Activated naive CD8-positive, alpha-beta T cell treated with anti-CD3 and anti-CD28 coated beads, Interleukin-2, amount 50 U/mL, for 16 hours (primary cell): ENCODE measurements around the gene IL17RD.

Experiments
- DNase-seq: peaks from one replicate; pipeline ENCODE4 v3.0.0-alpha.2; 2020; ENCODE audit warnings: low read depth, low spot score

Gene IL17RD

DNA sequence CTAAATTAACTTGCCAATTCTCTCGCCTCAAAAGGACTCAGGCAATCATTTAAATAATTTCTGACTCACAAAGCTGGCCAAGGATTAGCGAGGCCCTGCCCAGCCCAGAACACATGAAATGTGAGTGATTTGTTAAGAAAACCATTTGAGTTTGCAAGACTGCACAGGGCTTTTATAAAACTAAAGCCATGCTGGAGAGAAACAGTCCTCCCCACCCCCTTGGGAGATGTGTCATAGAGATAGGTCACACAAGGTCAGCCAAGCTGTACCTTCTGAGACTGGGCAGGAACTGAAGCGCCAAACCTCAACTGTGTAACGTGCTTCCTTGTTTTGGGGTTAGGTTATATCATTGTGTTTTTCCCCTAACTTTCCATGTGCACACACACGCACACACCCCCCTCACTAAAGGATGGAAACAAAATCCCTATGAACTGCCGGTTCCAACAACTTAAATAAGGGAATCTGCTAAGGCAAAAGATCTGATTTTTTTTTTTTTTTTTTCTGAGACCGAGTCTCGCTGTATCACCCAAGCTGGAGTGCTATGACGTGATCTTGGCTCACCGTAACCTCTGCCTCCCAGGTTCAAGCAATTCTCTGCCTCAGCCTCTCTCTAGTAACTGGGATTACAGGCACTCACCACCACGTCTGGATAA is 96.6 kb downstream of the IL17RD start:
- no peak for DNase-seq

DNA sequence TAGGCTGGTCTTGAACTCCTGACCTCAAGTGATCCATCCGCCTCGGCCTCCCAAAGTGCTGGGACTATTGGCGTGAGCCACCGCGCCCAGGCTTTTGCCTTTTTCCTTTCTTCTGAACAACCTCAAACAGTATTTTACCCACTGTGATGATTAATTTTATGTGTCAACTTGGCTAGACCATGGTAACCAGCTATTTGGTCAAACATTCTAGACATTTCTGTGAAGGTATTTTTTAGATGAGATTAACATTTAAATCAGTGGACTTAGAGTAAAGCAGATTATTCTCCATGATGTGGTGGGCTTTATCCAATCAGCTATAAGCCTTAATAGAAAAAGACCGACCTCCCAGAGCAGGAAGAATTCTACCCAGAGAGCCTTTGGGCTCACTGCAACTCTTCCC is 98.7 kb downstream of the IL17RD start:
- DNase-seq: no peak

DNA sequence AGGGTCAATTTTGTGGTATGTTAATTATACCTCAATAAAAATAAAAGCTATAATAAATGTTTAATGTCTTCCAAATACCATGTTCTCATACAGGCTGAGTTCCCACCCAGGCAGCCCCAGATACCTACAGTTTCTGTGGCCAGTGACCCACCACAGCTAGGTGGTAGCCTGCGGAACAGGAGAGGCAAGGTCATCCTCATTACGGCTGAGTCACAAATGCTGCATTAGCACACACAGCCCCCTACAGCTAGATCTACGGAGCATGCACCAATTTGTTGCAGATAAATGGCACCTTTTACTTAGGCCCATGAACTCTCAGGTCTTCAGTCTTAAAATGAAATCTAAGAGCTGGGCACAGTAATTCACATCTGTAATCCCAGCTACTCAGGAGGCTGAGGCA is 99.6 kb downstream of the IL17RD start:
- DNase-seq: no peak

DNA sequence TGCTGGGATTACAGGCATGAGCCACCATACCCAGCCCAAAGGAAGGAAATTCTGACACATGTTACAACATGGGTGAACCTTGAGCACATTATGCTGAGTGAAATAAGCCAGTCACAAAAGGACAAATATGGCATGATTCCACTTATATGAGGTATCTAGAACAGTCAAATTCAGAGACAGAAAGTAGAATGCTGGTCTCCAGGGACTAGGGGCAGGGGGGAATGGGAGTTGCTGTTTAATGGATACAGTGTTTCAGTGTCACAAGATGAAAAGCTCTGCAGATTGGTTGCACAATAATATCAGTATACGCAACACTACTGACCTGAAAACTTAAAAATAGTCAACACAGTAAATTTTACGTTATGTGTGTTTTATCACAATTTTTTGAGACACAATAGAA is 100.6 kb downstream of the IL17RD start:
- DNase-seq: no peak

DNA sequence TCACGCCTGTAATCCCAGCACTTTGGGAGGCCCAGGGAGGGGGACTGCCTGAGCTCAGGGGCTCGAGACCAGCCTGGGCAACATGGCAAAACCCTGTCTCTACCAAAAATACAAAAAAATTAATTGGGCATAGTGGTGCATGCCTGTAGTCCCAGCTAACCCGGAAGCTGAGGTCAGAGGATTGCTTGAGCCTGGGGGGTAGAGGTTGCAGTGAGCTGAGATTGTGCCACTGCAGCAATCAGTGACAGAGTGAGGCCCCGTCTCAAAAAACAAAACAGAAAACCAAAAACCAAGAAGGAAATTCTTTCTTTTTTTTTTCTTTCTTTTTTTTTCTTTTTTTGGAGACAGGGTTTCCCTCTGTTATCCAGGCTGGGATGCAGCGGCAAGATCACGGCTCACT is 101.2 kb downstream of the IL17RD start:
- no peak for DNase-seq

DNA sequence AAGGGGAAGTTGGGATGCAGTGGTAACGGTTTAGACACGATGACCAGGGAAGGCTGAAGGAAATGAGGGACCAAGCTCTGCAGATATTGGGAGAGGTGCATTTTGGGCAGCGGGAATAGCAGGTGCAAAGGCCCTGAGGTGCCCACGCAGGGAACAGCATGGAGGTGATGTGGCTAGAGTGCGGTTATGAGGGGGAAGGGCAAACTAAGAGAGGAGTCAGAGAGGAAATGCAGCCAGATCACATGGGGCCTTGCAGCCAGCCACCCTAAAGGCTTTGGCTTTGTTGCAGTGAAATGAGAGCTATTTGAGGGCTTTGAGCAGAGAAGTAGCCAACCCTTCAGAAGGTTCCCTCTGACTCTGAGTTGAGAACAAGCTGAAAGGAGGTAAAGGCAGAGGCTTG is 102.1 kb downstream of the IL17RD start:
- no peak for DNase-seq

DNA sequence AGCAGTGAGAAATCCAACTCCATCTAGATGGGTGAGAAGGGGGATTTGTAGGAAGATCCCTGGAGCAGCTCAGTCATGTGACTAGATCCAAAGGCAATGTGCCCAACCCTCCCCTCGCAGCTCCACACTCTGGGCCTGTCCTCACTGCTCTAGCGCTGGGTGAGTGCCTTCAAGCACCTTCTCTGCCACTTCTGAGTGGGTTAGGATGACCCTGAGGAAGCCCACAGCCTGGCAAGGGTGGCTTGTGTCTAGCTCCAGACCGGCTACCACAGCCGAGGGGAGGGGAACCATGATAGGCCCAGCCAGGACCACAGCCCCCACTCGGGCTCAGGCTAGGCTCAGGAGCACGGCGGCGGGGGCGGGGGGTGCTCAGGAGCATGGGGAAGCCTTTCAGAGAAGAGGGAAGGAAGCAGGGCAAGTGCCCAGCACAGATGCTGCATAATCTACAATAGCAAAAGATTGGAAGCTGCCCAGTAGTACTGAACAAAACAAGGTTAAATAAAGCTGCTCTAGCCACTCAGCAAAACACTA is 103.0 kb downstream of the IL17RD start:
- DNase-seq: no peak

DNA sequence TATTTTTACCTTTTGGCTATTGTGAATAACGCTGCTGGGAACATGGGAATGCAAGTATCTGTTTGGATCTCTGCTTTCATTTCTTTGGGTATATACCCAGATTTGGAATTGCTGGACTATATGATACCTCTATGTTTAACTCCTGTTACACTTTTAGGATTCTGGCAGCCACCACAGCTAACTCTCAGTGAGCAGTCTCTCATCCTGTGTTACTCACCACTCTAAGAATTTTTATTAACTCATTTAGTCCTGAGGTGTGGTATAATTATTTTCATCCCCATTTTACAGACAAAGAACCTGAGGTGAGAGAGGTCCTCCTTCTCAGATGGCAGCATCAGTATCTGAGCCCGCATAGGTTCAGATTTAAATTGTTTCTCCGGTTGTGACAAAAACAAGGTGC is 103.6 kb downstream of the IL17RD start:
- no peak for DNase-seq

DNA sequence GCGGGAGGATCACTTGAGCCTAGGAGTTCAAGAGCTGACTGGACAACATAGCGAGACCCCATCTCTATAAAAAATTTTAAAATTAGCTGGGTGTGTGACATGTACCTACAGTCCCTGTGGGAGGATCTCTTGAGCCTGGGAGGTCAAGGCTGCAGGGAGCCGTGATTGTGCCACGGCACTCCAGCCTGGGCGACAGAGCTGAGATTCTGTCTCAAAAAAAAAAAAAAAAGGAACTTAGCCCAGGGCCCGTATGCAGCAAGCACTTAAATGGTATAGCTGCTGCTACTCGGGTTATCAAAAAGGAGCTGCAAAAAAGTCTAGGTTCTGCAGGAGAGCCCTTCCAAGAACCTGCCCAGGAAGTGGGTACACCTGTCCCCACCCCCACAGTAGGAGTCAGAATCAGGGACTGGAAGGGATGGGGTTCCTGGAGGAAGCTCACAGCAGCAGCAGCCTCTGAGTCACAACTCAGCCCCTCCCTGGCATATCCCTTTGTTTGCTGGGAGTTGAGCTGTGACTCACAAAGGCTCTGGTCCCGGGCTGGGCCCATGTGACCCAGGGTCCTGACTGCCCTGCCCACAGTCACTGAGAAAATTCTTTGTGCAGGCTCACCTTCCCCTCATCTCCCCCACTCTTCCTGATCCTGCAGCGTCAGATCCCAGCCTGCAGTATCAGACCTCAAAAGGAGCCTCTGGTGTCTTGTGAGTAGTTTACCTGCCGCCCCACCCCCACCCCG is 104.9 kb downstream of the IL17RD start, which contains the start of gene SPATA12:
SPATA12 (plus strand) TSS at position 576 of the 733 bp plus-strand sequence. CDS start 13,031 bp downstream, outside the sequence.
- no peak for DNase-seq

DNA sequence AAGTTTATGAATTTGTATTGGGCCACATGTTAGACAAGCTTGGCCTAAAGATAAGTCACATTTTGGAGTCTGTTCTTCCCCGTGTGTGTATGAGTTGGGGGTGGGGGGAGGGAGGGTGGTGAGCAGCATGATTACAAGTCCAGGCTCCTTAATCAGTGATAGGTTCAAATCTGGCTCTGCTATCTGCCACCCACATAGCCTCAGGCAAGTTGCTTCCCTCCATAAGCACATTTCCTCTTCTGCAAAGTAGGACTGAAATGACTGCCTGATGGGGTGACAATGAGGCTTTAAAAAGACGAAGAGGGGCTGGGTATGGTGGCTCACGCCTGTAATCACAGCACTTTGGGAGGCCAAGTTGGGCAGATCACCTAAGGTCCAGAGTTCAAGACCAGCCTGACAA is 105.7 kb downstream of the IL17RD start:
- DNase-seq: no peak

DNA sequence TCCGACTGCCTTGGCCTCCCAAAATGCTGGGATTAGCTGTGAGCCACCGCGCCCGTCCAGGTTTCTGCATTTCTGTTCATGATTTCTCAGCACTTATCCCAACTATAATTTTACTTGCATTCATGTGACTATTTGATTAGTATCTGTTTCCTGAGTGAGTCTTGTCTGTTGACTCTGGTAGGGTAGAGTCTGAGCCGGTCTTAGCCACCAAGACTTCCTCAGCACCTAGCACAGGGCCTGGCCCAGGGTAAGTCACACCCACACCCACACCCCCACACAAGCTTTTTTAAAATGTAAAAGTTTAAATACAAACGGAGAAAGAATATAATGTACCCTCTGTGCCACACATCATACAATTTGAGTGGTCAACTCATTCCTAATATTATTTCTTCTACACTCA is 107.8 kb downstream of the IL17RD start:
- DNase-seq: no peak

DNA sequence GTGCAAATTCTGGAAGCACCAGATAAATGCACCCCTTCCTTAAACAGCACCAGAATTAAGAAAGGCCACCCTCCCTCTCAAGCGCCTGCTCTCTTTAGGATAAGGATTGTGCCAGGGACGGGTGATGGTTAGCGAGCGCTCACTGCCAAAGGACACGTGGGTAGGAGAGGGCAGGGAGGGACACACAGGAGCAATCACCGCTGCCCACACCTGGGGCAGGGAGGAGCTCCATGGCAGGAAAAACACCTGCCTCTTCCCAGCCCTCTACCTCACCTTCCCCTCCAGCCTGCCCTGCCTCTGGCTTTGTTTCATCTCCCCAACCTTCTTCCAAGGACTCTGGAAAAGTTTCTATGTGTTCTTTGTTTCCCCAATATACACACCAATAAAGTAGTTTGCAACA is 112.0 kb downstream of the IL17RD start:
- no peak for DNase-seq

DNA sequence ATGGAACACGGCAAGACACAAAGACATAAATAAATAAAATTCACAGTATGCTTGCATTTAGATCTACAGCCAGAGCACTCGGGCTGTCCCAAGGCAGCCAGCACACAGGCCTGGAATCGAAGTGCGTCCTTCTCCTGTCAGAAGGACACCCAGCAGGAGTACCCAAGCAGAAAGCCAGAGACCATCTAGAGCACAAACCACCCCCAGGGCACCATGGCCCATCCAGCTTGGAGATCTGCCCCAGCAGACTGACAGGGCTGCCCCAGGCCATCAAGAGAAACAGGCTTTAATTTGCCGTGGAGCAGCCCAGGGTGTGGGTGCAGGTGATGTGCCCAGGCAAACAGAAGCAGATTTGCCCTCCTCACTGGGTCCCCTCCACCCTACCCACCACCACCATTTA is 112.5 kb downstream of the IL17RD start:
- no peak for DNase-seq

DNA sequence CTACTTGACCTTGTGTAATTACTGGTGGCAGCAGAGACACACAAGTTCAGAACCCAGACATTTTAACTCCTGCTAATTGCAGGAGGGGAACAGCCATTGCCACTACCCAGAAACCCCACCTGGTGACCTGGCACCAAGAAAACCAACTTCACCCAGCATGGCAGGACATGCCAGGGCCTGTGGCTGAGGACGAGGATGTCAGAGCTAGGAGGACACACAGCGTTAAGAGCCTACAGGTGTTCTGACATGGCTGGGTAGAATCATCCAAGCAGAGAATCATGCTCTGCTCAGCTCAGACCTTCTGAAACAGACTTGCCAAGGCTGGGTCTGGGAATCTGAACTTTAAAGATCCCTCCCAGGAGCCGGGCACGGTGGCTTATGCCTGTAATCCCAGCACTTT is 116.4 kb downstream of the IL17RD start:
- DNase-seq: no peak

DNA sequence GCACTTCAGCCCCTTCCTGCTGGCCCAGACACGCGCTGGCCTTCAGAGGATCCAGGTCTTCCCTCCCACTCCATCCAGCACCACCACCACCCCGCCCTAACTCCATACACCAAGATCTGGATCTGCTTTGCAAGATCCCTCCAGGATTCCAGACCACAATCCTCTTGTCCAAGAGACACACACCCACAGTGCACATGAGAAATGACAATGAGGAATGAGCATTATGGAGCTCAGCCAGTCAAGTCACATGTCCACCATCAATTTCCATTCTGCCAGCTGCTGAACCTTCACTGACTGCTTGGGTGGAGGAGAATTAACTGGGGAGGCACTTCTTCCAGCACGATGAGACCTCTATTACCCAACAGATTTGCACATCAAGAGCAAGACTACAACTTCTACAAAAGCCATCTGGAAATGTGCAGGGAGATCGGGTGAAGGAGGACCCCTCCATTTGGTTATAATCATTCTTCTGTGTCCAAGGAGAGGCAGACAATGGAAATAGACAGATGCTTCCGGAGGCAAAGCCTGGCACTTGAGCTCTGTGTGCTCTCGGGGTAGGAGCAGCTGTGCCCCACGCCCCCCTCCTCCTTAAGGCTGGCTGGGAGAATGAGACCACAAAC is 117.0 kb downstream of the IL17RD start:
- no peak for DNase-seq

DNA sequence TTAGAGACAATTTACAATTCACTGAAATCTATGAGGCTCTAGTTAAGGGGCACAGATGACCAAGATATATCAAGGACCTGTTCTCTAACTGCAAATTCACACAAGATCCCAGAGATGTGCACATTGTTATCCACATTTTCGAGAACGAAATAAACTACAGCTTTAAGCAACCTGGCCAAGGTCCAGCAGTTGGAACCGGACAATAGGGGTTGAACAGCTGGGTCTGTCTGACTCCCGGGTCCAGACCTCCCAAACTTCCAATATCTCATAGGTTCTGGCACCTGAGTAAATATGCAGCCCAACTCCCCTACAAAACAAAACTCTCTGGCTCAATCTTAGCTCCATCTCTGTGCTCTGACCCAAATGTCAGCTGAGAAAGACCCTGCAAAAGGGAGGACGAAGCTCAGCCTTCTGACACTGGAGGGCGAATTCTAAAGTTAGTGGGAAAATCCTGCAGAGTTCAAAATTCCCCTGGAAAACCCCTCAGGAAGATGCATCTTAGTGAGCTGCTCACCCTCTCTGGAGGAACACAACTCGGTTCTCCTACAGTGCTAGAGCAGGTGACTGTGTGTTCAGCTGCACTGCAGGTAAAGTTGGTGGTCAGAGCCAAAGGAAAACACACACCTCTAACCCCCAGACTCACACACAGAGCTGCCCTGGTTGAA is 118.9 kb downstream of the IL17RD start:
- DNase-seq: no peak

DNA sequence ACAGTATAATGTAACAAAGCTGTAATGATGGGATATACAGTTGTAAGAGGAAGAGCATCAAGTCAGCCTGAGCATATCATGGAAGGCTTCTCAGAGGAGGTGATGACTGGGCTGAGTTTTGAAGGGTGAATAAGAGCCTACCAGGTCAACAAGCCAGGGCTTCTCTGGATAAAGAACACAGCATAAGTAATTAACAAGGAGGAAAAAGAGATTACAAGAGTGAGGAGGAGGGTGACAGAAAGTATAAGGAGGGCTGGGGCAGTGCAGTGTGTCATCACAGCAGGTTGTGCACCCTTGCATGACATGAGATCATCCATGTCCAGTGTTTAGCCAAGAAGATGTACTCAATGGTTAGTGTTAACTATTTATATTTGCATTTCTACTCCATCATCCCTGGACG is 121.6 kb downstream of the IL17RD start:
- no peak for DNase-seq

DNA sequence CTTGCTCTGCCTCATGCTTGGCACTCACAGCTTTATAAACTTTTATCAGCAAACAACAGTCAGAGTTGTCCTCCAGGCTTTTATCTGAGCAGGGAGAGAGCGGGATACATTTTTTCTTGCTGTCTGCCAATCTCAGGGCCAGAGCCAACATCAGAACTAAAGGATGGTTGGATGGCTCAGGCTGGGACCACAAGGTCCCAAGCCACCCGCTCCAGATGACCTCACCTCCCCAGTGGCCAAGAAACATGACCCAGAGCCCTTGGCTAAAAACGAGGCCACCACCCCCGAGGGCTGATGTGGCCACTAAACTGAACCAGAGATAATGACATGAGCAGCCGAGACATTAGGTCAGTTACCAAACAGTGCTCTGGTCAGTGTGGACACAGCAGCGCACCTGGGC is 123.5 kb downstream of the IL17RD start:
- DNase-seq: no peak
